B cell (primary cell): Measurements from ENCODE around the gene THRB.

Experiments
- CTCF ChIP-seq: fragments of 200-600 bp; IDR thresholded peaks from one replicate; pipeline ENCODE4 v1.8.0; 2022; ENCODE audit warnings: antibody characterized with exemption, mild to moderate bottlenecking
- EZH2 ChIP-seq: IDR thresholded peaks from 2 replicates; pipeline ENCODE4 v1.6.1; 2012; ENCODE audit warnings: borderline replicate concordance, low read depth, mild to moderate bottlenecking, moderate library complexity, low read length; ENCODE audit not compliant: insufficient read depth, poor library complexity, severe bottlenecking

DNA sequence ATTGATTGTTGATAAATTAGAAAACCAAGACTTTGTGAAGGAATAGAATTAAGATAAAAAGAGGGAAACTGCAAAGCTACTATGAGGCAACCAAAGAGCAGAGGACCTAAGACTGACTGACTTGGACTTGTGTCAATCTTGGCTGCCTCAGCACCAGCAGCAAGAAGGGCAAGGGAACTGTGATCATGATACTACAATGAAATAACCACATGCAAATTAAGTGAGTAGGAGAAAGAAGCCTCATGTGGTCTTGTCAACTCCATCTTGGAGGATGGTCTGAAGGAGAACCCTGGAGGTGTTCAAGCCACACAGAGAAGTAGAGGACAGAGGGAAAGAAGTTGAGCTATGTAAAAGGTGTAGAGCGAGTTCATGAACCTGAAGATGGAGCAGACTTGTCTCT, 47.3 kb upstream of the THRB start:
- TF ChIP-seq CTCF: no peak
- no peak for TF ChIP-seq EZH2
